BJ (cell line): ENCODE measurements around the gene MPC1. TPM values are rescaled to one million over a fixed set of nuclear protein-coding genes. Genes with fewer than 3 reads are reported as not detected.

ENCODE experiments used
- CTCF ChIA-PET: fragments of 350-600 bp; formaldehyde crosslinking; extraction: SDS; loops from one replicate; lab custom pipeline; 2021; ENCODE audit warnings: antibody characterized with exemption, inconsistent platforms; lab: Yijun Ruan, JAX
- POLR2A ChIA-PET: fragments of 300-600 bp; sonication (Branson Sonifier 250); formaldehyde crosslinking; extraction: SDS; loops from one replicate; lab custom pipeline; 2021; ENCODE audit warnings: antibody characterized with exemption; lab: Charles Lee
- DNase-seq: peaks from one replicate; pipeline ENCODE4 v3.0.0-alpha.2; 2011; ENCODE audit warnings: low read depth
- H3K27me3 ChIP-seq: 2 replicates; pipeline ENCODE4 v1.6.0; 2011; ENCODE audit warnings: low read length; ENCODE audit not compliant: control insufficient read depth, insufficient read depth
- H3K36me3 ChIP-seq: 2 replicates; pipeline ENCODE4 v1.5.1; 2011; ENCODE audit warnings: low read length; ENCODE audit not compliant: control insufficient read depth, insufficient read depth
- H3K4me3 ChIP-seq: 2 replicates; pipeline ENCODE4 v1.5.1; 2011; ENCODE audit warnings: low read depth, mild to moderate bottlenecking, control low read depth, low read length
- CTCF ChIP-seq: IDR thresholded peaks from 2 replicates; pipeline ENCODE4 v1.5.1; 2011; ENCODE audit warnings: low read depth, mild to moderate bottlenecking, control low read depth, inconsistent platforms, low read length, moderate library complexity; ENCODE audit not compliant: insufficient read depth
- polyA plus RNA-seq: library from polyadenylated mRNA; depleted of rRNA; stranded (reverse); fragments of >200 nt; gene quantifications from 2 replicates; pipeline ENCODE4 v1.2.3, GENCODE V29; 2011

The MPC1 gene
- polyA plus RNA-seq, 1 experiment: 19.2 TPM

- Histone ChIP-seq H3K4me3 (peak overlapping the region; percentile 84), H3K36me3 (no peaks in the 10 kb centered on the region), H3K27me3 (no peaks in the 10 kb centered on the region; the same call in 1 of the 2 replicates)
- DNase-seq: no peak
- peak; percentile 78 for TF ChIP-seq CTCF
- POLR2A ChIA-PET: no interaction called here
- CTCF ChIA-PET: interaction anchor here (0.6 to 1.7 kb wide), 17 partner anchors 15 to 107 kb away, joined by 3 to 11 read pairs (median 4); partner anchors contain the start of genes PRR18 and SFT2D1
These were observed 824 bp downstream of the MPC1 start for GRCh38 chr6:166381733-166382499.

- H3K36me3 ChIP-seq: no peaks in the 10 kb centered on the region
- H3K27me3 ChIP-seq: no peaks in the 10 kb centered on the region; the same call in 1 of the 2 replicates
- DNase-seq: no peak
- ChIA-PET POLR2A (no interaction called here), CTCF (interaction anchor here (0.6 to 1.7 kb wide), 17 partner anchors 15 to 107 kb away, joined by 3 to 11 read pairs (median 4); partner anchors contain the start of genes PRR18 and SFT2D1)
- peak overlapping the region; percentile 84 for H3K4me3 ChIP-seq
- no peak for TF ChIP-seq CTCF
These were observed 1.4 kb downstream of the MPC1 start for GRCh38 chr6:166381381-166381732.

GRCh38 chr6:166379800-166380199 lies 2.9 kb downstream of the MPC1 start:
- CTCF ChIA-PET: interaction anchor here (0.6 to 0.9 kb wide), 4 partner anchors 11 to 351 kb away, joined by 3 to 6 read pairs (median 3); no protein-coding TSS in a partner anchor
- POLR2A ChIA-PET: no interaction called here

GRCh38 chr6:166379103-166379586 lies 3.6 kb downstream of the MPC1 start:
- no peak for TF ChIP-seq CTCF
- DNase-seq: no peak
- H3K4me3 ChIP-seq: no peak overlapping the region
- POLR2A ChIA-PET: no interaction called here
- CTCF ChIA-PET: interaction anchor here (0.6 to 2.0 kb wide), 7 partner anchors 12 to 352 kb away, joined by 3 to 6 read pairs (median 3); no protein-coding TSS in a partner anchor
- H3K27me3 ChIP-seq: no peaks in the 10 kb centered on the region
- H3K36me3 ChIP-seq: no peaks in the 10 kb centered on the region

More at GRCh38 chr6:166379800-166380199, 2.9 kb downstream of the MPC1 start:
- no peak for DNase-seq
- no peaks in the 10 kb centered on the region for H3K27me3 ChIP-seq
- H3K36me3 ChIP-seq: no peaks in the 10 kb centered on the region
- TF ChIP-seq CTCF: no peak
- no peak overlapping the region for H3K4me3 ChIP-seq

- ChIA-PET CTCF (interaction anchor here (1.1 to 2.0 kb wide), 4 partner anchors 11 to 102 kb away, joined by 3 to 5 read pairs (median 4); no protein-coding TSS in a partner anchor), POLR2A (no interaction called here)
- no peak for DNase-seq
- no peak for TF ChIP-seq CTCF
- H3K27me3 ChIP-seq: no peaks in the 10 kb centered on the region
- H3K4me3 ChIP-seq: no peak overlapping the region
- H3K36me3 ChIP-seq: no peaks in the 10 kb centered on the region
These were observed 5.0 kb downstream of the MPC1 start for GRCh38 chr6:166377721-166378120.
